Fibroblast of lung (primary cell): ENCODE data around the gene LGALS3BP.

ENCODE experiments used
- EZH2 ChIP-seq: IDR thresholded peaks from 2 replicates; pipeline ENCODE4 v1.5.1; 2012; ENCODE audit warnings: low read length, control low read depth, mild to moderate bottlenecking; ENCODE audit errors: missing control alignments
- TF ChIP-seq, protein P1 (sequence below), 2 donors: IDR thresholded peaks in 1 of 2; conservative IDR thresholded peaks in 1 of 2; 1 replicate in 1 of 2; 2 replicates in 1 of 2; pipeline ENCODE4 v1.5.1; 2011 to 2012; ENCODE audit warnings: low read length in 2 of 2, control low read depth in 1 of 2, inconsistent platforms in 1 of 2, low read depth in 1 of 2, mild to moderate bottlenecking in 1 of 2

GRCh38 chr17:78997881-78998280 lies 18.2 kb upstream of the LGALS3BP start:
- TF ChIP-seq, protein P1, sequence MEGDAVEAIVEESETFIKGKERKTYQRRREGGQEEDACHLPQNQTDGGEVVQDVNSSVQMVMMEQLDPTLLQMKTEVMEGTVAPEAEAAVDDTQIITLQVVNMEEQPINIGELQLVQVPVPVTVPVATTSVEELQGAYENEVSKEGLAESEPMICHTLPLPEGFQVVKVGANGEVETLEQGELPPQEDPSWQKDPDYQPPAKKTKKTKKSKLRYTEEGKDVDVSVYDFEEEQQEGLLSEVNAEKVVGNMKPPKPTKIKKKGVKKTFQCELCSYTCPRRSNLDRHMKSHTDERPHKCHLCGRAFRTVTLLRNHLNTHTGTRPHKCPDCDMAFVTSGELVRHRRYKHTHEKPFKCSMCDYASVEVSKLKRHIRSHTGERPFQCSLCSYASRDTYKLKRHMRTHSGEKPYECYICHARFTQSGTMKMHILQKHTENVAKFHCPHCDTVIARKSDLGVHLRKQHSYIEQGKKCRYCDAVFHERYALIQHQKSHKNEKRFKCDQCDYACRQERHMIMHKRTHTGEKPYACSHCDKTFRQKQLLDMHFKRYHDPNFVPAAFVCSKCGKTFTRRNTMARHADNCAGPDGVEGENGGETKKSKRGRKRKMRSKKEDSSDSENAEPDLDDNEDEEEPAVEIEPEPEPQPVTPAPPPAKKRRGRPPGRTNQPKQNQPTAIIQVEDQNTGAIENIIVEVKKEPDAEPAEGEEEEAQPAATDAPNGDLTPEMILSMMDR (conservative IDR thresholded peaks at IDR 0.05 in 1 of 2, IDR thresholded peaks at IDR 0.05 in 1 of 2; ENCODE audit: low read depth in 1 of 2, low read length in 2 of 2) = no peak
- TF ChIP-seq EZH2 = no peak
